Epidermal melanocyte (primary cell): ENCODE measurements around the gene REG3A.

Experiments
- DNase-seq: peaks from one replicate; pipeline ENCODE4 v3.0.0; 2011; ENCODE audit warnings: low spot score; ENCODE audit not compliant: insufficient read length

Gene REG3A

DNA sequence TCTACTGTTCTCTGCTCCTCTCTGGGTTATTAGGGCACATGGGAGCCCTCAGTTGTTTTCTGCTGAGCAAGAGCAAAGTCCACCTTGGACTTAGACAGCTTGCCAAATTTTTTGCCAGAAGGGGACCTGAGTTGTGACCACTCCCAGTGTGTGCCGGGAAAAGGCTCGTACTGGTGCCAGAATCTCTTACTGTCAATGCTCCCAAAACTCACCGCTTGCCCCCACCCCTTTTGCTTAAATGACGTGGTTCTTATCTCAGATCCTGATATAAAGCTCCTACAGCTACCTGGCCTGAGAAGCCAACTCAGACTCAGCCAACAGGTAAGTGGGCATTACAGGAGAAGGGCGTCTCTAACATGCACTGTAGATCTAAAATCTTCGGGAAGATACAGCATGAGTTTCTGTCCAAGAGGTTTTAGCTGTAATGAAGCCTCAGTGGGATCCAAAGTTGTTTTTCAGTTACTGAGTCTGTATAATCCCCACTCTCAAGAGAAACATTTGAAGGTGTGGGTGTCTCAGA lies 39.3 kb downstream of the REG3A start, which contains the start of gene REG1A:
Gene REG1A (plus strand): TSS at position 295 of the 520 bp plus-strand sequence. CDS start 374 bp downstream, outside the sequence.
- DNase-seq: no peak

DNA sequence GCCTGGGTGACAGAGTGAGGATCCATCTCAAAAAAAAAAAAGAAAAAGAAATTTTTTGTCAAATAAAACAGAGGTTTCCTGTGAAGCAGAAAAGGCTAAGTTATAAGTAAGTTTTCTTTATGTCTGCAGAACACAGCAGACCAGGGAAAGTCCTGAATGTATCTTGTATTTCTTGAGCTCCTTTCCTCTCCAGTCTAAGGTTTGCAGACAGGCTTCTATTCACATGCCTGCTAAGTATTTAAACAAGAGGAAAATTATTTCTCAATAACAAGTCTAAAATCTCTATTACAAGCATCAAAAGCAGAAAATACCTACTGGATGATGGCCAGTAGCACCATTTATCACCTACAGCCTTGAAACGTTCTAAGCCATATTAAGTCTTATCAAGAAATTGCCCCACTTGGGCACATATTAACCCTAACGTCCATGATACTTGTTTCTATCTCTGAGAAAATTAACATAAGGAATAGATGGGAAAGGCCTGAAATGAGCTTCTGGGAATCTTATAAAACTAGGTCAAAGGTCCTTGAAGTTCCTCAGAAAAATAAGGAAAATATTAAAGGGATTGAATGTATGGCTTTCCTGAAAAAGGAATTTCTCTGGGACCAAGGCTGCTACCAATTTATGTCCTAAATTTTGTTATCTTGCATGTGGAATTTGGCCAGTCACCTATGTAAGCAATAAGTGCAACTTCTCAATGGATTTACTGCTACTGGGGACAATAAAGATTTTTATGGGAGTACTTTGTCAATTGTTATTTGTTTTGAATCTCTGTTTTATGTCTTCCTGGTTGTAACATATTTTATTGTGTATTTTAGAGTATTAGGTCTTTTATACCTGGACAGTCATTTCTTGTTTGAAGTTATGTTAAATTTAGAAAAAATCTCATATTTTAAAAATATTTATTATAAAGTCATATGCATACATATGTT lies 42.3 kb downstream of the REG3A start:
- no peak for DNase-seq

DNA sequence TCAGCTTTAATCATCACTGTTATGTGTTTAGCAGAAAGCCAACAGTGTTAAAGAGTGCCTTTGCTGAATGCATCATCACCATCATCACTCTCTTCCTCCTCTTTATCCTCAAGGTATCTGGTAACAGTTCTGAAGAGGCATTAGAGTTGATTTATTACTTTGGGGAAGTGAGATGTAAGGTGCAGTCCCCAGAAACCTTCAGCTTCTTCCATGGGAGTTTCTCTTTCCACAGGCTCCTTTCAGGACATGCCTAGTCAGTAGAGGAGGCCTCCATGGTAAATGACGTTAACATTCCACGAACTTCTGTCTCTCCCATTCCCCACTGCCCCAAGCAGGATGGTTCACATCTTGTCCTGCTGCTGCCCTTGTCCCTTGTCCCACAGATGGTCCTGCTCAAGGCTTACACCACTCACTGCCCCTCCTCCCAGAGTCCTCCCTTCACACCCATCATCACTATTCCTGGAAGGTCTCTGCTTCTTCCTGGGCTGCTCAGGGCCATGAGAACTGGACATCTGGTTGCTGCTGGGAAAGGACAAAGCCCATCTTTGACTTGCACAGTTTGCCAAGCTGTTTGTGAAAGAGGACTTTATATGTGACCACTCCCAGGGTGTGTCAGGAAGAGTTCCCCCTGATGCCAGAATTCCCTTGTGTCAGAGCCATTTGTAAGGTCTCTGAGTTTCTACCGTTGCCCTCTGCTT lies 44.6 kb downstream of the REG3A start:
- DNase-seq: no peak

DNA sequence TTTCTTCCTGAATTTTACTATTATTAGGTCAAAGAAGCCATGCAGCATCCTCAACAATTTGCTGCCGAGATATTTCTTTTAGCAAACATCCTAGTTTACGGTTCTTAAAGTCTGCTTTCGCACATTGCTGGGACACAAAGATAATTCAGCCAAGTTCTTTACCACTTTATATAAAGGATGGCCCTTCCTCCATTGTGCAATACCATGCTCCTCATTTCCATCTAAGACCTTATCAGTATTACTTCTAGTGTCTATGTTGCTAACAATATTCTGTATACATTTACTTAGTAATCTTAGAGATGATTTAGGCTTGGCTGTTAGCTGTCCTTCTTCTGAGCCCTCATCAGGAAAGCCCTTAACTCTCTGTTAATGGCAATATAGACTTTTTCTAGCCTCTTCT lies 47.3 kb downstream of the REG3A start:
- DNase-seq: no peak
